ENCODE data around the gene PRKCH. TPM values are rescaled to one million over a fixed set of nuclear protein-coding genes. Genes with fewer than 3 reads are reported as not detected.
A peak's percentile ranks its signal among the peaks of the same experiment; 100 is the strongest.

The PRKCH gene
- polyA plus RNA-seq, 2 of the 4 experiments (the other 2 are of a cell fraction) = 10.0 to 10.2 TPM

- H3K4me2 ChIP-seq = no peak overlapping the region
- H3K4me1 ChIP-seq = peaks cover 20% of the 10 kb centered on the region
- no peak for DNase-seq (ENCODE audit: low read depth in 1 of 2, low spot score in 1 of 2)
- FAIRE-seq = no peak
- H3K4me3 ChIP-seq = no peak overlapping the region
- POLR2A ChIA-PET = no interaction called here
- CTCF ChIA-PET = interaction anchor here (0.7 to 2.8 kb wide), 8 partner anchors 8 to 664 kb away, joined by 3 to 15 read pairs (median 4); partner anchors contain the start of gene TMEM30B
- TF ChIP-seq, protein P1, sequence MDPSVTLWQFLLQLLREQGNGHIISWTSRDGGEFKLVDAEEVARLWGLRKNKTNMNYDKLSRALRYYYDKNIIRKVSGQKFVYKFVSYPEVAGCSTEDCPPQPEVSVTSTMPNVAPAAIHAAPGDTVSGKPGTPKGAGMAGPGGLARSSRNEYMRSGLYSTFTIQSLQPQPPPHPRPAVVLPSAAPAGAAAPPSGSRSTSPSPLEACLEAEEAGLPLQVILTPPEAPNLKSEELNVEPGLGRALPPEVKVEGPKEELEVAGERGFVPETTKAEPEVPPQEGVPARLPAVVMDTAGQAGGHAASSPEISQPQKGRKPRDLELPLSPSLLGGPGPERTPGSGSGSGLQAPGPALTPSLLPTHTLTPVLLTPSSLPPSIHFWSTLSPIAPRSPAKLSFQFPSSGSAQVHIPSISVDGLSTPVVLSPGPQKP (IDR thresholded peaks at IDR 0.05; ENCODE audit: low read depth, low read length) = no peak
- no peak for TF ChIP-seq RNF2 (IDR thresholded peaks at IDR 0.05; ENCODE audit: borderline replicate concordance, low read depth)
- TF ChIP-seq HOXA7 (CRISPR knock-in tag; IDR thresholded peaks at IDR 0.05) = no peak
- no peak for TF ChIP-seq RARB (CRISPR knock-in tag; IDR thresholded peaks at IDR 0.05)
- TF ChIP-seq PHF8 (IDR thresholded peaks at IDR 0.05; ENCODE audit: borderline replicate concordance, low read depth) = no peak
- no peak for TF ChIP-seq SREBF2 (IDR thresholded peaks at IDR 0.05)
- no peak for TF ChIP-seq RAD21 (conservative IDR thresholded peaks at IDR 0.05 in 1 of 2, IDR thresholded peaks at IDR 0.05 in 1 of 2)
- TF ChIP-seq NPAS2 (CRISPR knock-in tag; IDR thresholded peaks at IDR 0.05; ENCODE audit: borderline replicate concordance) = no peak
- TF ChIP-seq E2F6 (IDR thresholded peaks at IDR 0.05; ENCODE audit: borderline replicate concordance, low read depth) = no peak
- no peak for TF ChIP-seq JUNB (IDR thresholded peaks at IDR 0.05)
- TF ChIP-seq HMGXB4 (CRISPR knock-in tag; IDR thresholded peaks at IDR 0.05; ENCODE audit: borderline replicate concordance) = no peak
- no peak for TF ChIP-seq CHD2 (IDR thresholded peaks at IDR 0.05; ENCODE audit: low read length, partially characterized antibody)
- no peak for TF ChIP-seq ZNF302 (CRISPR knock-in tag; IDR thresholded peaks at IDR 0.05)
- TF ChIP-seq HOXB13 (CRISPR knock-in tag; IDR thresholded peaks at IDR 0.05; ENCODE audit: low read depth) = no peak
- no peak for TF ChIP-seq GATA3 (IDR thresholded peaks at IDR 0.05; ENCODE audit: borderline replicate concordance)
- no peak for TF ChIP-seq FOSB (CRISPR knock-in tag; IDR thresholded peaks at IDR 0.05)
- ATAC-seq = no peak
- H3K27ac ChIP-seq = no peak overlapping the region
- H3K9me3 ChIP-seq = no peaks in the 10 kb centered on the region
- 70% methylated on average over 3 of the region's 3 CpGs for WGBS (ENCODE audit: missing lambda C conversion rate)
These were observed 32.7 kb upstream of the PRKCH start for GRCh38 chr14:61288720-61289119.

GRCh38 chr14:61290701-61291100 lies 30.7 kb upstream of the PRKCH start:
- CTCF ChIA-PET = interaction anchor here (0.8 to 1.7 kb wide), 3 partner anchors 11 to 836 kb away, joined by 3 to 4 read pairs (median 4); no protein-coding TSS in a partner anchor
- Histone ChIP-seq H3K4me3 (no peak overlapping the region), H3K9me3 (no peaks in the 10 kb centered on the region), H3K4me2 (no peak overlapping the region), H3K27ac (no peak overlapping the region), H3K4me1 (peaks cover 9% of the 10 kb centered on the region)
- DNase-seq (ENCODE audit: low read depth in 1 of 2, low spot score in 1 of 2) (no peak), ATAC-seq (no peak), FAIRE-seq (no peak)
- TF ChIP-seq ZFP36 (IDR thresholded peaks at IDR 0.05; ENCODE audit: borderline replicate concordance, partially characterized antibody) = no peak
- POLR2A ChIA-PET = no interaction called here
- WGBS (ENCODE audit: missing lambda C conversion rate) = 35% methylated on average over 1 of the region's 1 CpG

GRCh38 chr14:61296151-61296550 lies 25.2 kb upstream of the PRKCH start:
- peaks cover 11% of the 10 kb centered on the region; the same call in 2 of the 3 replicates for H3K4me1 ChIP-seq
- no peak for FAIRE-seq
- DNase-seq (ENCODE audit: low read depth in 1 of 2, low spot score in 1 of 2) = no peak
- no peaks in the 10 kb centered on the region for H3K9me3 ChIP-seq
- ChIA-PET CTCF (interaction anchor here (0.6 to 2.0 kb wide), 14 partner anchors 9 to 831 kb away, joined by 3 to 11 read pairs (median 4); partner anchors contain the start of gene TMEM30B), POLR2A (no interaction called here)
- peak overlapping the region; percentile 39; the same call in 1 of the 3 replicates for H3K4me2 ChIP-seq
- H3K27ac ChIP-seq = 0 out of 6 replicates have a peak overlapping the region, but pooled peaks of 1 of the 2 experiments have one; percentile 18
- TF ChIP-seq, protein P2, sequence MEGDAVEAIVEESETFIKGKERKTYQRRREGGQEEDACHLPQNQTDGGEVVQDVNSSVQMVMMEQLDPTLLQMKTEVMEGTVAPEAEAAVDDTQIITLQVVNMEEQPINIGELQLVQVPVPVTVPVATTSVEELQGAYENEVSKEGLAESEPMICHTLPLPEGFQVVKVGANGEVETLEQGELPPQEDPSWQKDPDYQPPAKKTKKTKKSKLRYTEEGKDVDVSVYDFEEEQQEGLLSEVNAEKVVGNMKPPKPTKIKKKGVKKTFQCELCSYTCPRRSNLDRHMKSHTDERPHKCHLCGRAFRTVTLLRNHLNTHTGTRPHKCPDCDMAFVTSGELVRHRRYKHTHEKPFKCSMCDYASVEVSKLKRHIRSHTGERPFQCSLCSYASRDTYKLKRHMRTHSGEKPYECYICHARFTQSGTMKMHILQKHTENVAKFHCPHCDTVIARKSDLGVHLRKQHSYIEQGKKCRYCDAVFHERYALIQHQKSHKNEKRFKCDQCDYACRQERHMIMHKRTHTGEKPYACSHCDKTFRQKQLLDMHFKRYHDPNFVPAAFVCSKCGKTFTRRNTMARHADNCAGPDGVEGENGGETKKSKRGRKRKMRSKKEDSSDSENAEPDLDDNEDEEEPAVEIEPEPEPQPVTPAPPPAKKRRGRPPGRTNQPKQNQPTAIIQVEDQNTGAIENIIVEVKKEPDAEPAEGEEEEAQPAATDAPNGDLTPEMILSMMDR (IDR thresholded peaks at IDR 0.05) = no peak
- TF ChIP-seq JUN (IDR thresholded peaks at IDR 0.05) (no peak), ZC3H11A (IDR thresholded peaks at IDR 0.05) (no peak), RARB (CRISPR knock-in tag; IDR thresholded peaks at IDR 0.05) (no peak), SREBF2 (IDR thresholded peaks at IDR 0.05) (no peak)
- 11% methylated on average over 3 of the region's 3 CpGs for WGBS (ENCODE audit: missing lambda C conversion rate)
- ATAC-seq = no peak; a peak in 1 of 6 replicates
- H3K4me3 ChIP-seq = no peak overlapping the region

All from A549 (cell line).